ENCODE results near the gene KLHL29.

KLHL29 gene

GRCh38 chr2:23571527-23572282 is 186.7 kb downstream of the KLHL29 start:
- no peak for DNase-seq (ENCODE audit: low spot score)

- DNase-seq (ENCODE audit: low spot score) = no peak
These were observed 190.1 kb downstream of the KLHL29 start for GRCh38 chr2:23574919-23575654.

- no peak for DNase-seq (ENCODE audit: low spot score)
These were observed 194.1 kb downstream of the KLHL29 start for GRCh38 chr2:23578964-23579671.

GRCh38 chr2:23579674-23580073 is 194.7 kb downstream of the KLHL29 start:
- DNase-seq (ENCODE audit: low spot score) = no peak

GRCh38 chr2:23583467-23583866 is 198.5 kb downstream of the KLHL29 start:
- no peak for DNase-seq (ENCODE audit: low spot score)

- DNase-seq (ENCODE audit: low spot score) = no peak
These were observed 199.2 kb downstream of the KLHL29 start for GRCh38 chr2:23584054-23584745.

- DNase-seq (ENCODE audit: low spot score) = no peak
These were observed 200.5 kb downstream of the KLHL29 start for GRCh38 chr2:23585273-23586170.

GRCh38 chr2:23586741-23587306 is 201.8 kb downstream of the KLHL29 start:
- no peak for DNase-seq (ENCODE audit: low spot score)

GRCh38 chr2:23587341-23587880 is 202.4 kb downstream of the KLHL29 start:
- DNase-seq (ENCODE audit: low spot score) = no peak

- no peak for DNase-seq (ENCODE audit: low spot score)
These were observed 203.1 kb downstream of the KLHL29 start for GRCh38 chr2:23588106-23588505.

- no peak for DNase-seq (ENCODE audit: low spot score)
These were observed 203.7 kb downstream of the KLHL29 start for GRCh38 chr2:23588508-23589201.

- DNase-seq (ENCODE audit: low spot score) = no peak
These were observed 204.3 kb downstream of the KLHL29 start for GRCh38 chr2:23589220-23589647.

- DNase-seq (ENCODE audit: low spot score) = no peak
These were observed 204.8 kb downstream of the KLHL29 start for GRCh38 chr2:23589739-23590138.

GRCh38 chr2:23590241-23590869 is 205.4 kb downstream of the KLHL29 start:
- DNase-seq (ENCODE audit: low spot score) = no peak

GRCh38 chr2:23591111-23591510 is 206.1 kb downstream of the KLHL29 start:
- no peak for DNase-seq (ENCODE audit: low spot score)

- no peak for DNase-seq (ENCODE audit: low spot score)
These were observed 207.2 kb downstream of the KLHL29 start for GRCh38 chr2:23592061-23592685.

GRCh38 chr2:23592898-23593751 is 208.1 kb downstream of the KLHL29 start:
- no peak for DNase-seq (ENCODE audit: low spot score)
